HG03280 (cell line): Measurements from ENCODE around the gene KRTAP10-10.
"Not testable (repeated sequence)": the region's sequence is repeated elsewhere in the genome, so short reads cannot be mapped to it uniquely, and the experiment has no call there.

Experiments used
- ATAC-seq: cut with Tn5 transposase; IDR thresholded peaks from one replicate; pipeline ENCODE4 v1.9.1; 2021; ENCODE audit warnings: mild to moderate bottlenecking, moderate library complexity; ENCODE audit not compliant: unreplicated experiment

KRTAP10-10 gene

GRCh38 chr21:44637018-44637850 is at the start of gene KRTAP10-10:
Gene KRTAP10-10 (plus strand): TSS chr21:44637356. CDS start chr21:44637418, 62 bp downstream.
- no peak for ATAC-seq

- no peak for ATAC-seq
These were observed 48.1 kb upstream of the KRTAP10-10 start for GRCh38 chr21:44589094-44589493.

- no peak for ATAC-seq
These were observed 47.4 kb upstream of the KRTAP10-10 start for GRCh38 chr21:44589586-44590305.

- no peak for ATAC-seq
These were observed 46.8 kb upstream of the KRTAP10-10 start for GRCh38 chr21:44590311-44590721.

GRCh38 chr21:44590897-44591800 is 46.0 kb upstream of the KRTAP10-10 start:
- not testable (repeated sequence) for ATAC-seq

GRCh38 chr21:44591801-44592130 is 45.4 kb upstream of the KRTAP10-10 start:
- not testable (repeated sequence) for ATAC-seq

- no peak for ATAC-seq
These were observed 44.5 kb upstream of the KRTAP10-10 start, which contains the start of gene KRTAP10-6 for GRCh38 chr21:44592446-44593311. Gene KRTAP10-6 (minus strand): TSS chr21:44592505. CDS start chr21:44592484, 21 bp downstream.

- ATAC-seq = no peak
These were observed 43.4 kb upstream of the KRTAP10-10 start for GRCh38 chr21:44593598-44594405.

GRCh38 chr21:44594406-44594916 is 42.7 kb upstream of the KRTAP10-10 start:
- ATAC-seq = no peak

- ATAC-seq = no peak
These were observed 41.6 kb upstream of the KRTAP10-10 start for GRCh38 chr21:44595524-44595923.

- no peak for ATAC-seq
These were observed 41.0 kb upstream of the KRTAP10-10 start for GRCh38 chr21:44596068-44596725.

- ATAC-seq = no peak
These were observed 39.1 kb upstream of the KRTAP10-10 start for GRCh38 chr21:44598061-44598460.

GRCh38 chr21:44599264-44600029 is 37.7 kb upstream of the KRTAP10-10 start:
- ATAC-seq = no peak

- ATAC-seq = not testable (repeated sequence)
These were observed 36.8 kb upstream of the KRTAP10-10 start, which contains the start of gene KRTAP10-7 for GRCh38 chr21:44600118-44600978. Gene KRTAP10-7 (plus strand): TSS chr21:44600597. CDS start chr21:44600622, 25 bp downstream.

GRCh38 chr21:44601091-44601490 is 36.1 kb upstream of the KRTAP10-10 start:
- ATAC-seq = not testable (repeated sequence)

GRCh38 chr21:44601596-44602462 is 35.3 kb upstream of the KRTAP10-10 start:
- ATAC-seq = no peak
